NCI-H128 (cell line): Measurements from ENCODE around the gene RDH16.
"Not testable (repeated sequence)": the region's sequence is repeated elsewhere in the genome, so short reads cannot be mapped to it uniquely, and the experiment has no call there.

Experiments
- DNase-seq: peaks from one replicate; lab custom pipeline; 2025; ENCODE audit not compliant: unreplicated experiment; lab: John Stamatoyannopoulos, UW

The RDH16 gene

DNA sequence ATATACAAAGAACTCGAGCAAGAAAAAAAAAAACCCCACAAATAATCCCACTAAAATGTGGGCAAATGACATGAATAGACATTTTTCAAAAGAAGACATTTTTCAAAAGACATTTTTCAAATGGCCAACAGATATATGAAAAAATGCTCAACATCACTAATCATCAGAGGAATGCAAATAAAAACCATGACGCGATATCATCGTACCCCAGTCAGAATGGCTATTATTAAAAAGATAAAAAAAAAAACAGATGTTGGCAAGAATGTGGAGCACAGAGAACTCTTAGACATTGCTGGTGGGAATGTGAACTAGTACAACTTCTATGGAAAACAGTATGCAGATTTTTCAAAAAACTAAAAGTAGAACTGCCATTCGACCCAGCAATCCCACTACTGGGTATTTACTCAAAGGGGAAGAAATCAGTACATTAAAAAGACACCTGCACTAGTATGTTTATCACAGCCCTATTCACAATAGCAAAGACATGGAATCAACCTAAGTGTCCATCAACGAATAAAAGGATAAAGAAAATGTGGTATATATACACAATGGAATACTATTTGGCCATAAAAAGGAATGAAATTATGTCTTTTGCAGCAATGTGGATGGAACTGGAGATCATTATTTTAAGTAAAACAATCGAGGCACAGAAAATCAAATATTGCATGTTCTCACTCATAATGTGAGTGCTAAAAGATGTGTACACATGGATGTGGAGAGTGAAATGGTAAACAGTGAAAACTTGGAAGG is 32.6 kb upstream of the RDH16 start:
- no peak for DNase-seq

DNA sequence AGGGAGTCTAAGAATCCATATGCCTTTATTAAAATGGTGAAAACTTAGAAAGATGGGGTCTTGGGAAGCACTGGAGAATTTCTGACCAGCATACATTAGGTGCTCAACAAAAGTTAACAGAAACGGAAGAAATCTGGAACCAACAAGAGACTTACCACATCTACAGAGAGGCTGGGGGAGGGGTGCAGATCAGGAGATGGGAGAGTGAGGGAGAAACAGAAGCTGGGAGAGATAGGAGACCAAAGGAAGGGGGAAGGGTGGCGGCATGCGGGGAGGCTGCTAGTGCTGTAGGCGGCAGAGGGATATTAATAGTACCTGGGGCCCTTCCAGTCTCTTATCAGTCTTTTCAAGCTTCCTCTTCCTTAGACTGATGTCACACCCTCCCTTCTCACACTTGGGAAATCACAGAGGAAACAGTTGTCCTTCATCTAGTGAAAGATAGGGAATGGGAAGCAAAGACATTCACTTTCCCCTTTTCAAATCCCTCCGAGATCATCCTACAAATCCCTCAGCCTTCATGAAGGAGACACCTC is 30.9 kb upstream of the RDH16 start:
- DNase-seq: no peak

DNA sequence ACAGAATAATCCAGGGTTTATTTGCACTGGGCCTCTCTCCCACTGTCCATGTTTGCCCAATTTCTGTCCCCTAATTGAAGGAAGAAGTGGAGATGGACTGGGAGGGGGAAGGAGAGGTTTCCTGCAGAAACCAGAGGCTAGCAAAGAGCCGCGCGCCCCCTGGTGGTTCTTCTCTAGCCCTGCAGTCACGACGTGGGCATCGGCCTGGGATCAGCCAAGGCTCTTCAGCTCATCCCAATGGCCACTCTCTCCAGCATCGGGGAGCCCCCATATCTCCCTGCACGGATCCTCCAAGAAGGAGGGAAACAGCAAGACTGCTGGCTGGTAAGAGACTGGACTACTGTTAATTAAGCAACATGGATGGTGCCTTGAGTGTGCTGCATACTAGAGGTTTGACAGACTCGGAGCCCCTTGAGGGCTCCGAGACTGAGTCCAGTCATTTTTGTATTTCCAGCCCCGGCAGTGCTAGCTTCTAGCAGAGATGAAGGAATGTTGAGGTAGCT is 30.2 kb upstream of the RDH16 start:
- peak; percentile 21 for DNase-seq

DNA sequence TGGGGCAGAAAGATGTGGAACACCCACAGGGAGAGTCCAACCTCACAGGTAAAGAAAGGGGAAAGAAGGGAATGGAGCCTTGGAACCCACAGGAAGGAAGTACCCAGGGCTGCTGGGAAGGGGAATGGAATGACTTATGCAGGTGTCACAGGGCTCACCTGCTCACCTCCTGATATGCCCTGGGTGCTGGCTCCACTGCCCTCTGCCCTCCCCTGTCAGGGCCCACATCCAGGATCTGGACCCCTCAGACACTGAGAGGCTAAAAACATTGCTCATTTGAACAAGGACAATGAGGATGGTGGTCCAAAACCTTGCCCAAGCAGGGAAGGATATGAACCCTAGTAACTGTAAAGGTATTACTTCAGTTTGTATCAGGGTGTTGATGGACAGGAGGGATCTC is 29.6 kb upstream of the RDH16 start:
- DNase-seq: no peak

DNA sequence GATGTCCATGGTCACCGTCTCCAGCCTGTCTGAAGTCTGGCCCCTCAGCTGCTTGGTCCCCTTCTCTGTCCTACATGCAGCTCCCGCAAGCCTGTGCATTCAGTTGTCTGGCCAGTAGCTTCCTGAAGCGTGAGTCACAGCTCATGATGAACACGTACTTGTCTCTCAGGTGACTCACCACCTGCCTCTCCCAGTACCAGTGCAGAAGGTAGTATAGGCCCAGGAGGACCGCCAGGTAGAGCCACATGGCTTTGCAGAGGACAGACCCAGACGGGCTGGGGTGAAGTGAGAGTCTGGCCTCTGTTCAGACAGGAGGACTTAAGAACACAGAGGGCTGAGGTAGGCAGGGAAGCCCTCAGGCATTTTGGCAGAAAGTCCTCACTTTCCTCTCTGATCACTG is 28.3 kb upstream of the RDH16 start:
- not testable (repeated sequence) for DNase-seq

DNA sequence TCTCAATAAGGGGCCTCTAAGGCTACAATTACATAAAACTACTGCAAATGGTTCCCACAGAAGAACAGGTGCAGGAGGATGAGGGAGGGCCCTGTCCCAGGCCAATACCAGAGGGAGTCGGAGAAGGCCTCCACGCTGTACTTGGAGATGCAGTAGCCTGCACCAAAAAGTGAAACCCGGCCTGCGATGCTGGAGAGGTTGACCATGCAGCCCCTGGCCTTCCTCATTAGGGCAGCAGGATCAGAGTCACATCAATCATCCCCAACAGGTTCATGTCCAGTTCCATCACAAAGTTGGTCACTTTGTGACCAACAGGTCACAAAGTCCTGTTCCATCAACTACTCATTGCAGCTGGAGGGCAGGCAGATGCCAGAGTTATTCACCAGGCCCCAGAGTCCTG is 26.0 kb upstream of the RDH16 start:
- no peak for DNase-seq

DNA sequence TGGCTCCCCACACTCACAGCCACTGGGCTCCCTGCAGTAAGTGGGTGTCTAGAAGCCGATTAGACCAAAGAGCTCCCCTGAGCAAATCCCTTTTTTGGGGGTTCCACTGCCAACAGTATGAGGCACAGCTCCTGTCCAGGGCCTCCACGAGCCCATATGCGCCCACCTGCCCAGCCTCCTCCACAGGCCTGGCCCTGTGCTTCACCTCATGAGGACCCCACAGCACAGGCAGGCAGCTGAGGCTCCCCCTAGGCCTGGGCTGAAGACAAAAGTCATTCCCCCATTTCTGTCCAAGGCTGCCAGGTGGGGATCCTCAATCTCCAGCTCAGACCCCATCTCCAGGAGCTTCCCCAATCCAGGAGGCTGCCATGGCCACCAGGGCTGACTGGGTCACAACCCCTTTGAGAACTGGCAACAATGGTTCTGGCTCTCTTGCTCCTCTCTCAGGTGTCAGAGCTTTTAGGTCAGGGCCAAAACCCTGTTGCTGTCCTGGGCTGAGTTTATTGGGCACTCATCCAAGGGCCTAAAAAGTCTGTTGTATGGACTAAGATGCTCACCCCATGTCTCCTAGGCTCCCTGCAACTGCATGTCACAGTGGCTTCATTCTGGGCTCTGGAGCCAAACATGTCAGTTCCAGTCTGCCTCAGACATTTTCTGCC is 25.3 kb upstream of the RDH16 start:
- not testable (repeated sequence) for DNase-seq

DNA sequence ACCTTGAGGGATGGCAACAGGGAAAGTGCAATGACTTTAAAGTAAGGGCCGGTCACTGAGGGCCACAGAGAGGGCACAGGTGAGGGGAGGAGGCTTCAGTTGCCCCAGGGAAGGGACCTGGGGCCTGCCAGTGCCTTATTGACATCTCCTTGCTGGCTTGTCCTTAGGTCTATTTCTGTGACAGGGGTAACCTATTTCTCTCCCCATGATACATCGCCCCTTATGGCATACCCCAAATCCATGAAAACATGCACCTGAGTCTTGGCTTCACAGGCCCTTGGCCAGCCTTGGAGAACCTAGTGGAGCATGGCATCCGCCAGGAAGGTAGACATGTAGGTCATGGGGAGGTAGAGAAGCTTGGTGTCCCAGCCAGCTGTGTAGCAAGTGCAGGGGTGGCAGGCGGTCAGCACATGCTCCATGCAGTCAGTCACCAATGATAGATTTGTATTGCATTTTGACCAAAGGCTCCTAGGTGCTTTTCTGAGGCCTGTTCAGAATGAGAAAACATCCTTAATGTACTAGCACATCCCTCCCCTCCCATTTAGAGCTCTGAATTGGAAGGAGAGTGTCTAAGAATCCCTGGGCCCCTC is 23.6 kb upstream of the RDH16 start:
- no peak for DNase-seq

DNA sequence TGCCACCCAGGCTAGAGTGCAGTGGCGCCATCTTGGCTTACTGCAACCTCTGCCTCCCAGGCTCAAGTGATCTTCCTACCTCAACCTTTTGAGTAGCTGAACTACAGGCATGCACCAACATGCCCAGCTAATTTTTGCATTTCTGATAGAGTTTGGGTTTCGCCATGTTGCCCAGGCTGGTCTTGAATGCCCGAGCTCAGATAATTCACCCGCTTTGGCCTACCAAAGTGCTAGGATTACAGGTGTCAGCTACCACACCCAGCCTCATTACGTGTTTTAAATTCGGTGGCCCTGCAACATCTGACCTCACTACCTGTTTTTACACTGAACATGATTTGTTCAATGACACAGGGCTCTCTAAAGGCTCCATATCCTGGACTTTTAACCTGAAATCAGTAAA is 22.9 kb upstream of the RDH16 start:
- no peak for DNase-seq

DNA sequence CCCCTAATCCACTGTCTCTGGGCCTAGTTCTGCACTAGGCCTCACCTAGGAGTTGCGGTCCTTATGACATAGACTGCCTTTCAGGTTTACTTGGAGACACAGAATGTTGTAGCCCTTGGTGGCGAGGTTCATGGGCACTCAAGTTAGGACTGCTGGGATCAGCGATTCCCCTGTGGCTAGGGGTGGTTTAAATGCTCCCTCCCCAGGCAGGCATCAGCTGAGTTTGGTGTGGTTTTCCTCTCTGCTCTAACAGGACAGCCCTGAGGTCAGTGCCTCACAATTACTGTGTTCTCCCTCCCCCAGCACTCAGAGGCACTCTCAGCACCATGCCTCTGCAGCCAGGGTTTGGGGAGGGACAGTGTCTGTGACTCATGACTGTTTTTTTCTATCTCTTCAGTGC is 22.2 kb upstream of the RDH16 start:
- DNase-seq: no peak

DNA sequence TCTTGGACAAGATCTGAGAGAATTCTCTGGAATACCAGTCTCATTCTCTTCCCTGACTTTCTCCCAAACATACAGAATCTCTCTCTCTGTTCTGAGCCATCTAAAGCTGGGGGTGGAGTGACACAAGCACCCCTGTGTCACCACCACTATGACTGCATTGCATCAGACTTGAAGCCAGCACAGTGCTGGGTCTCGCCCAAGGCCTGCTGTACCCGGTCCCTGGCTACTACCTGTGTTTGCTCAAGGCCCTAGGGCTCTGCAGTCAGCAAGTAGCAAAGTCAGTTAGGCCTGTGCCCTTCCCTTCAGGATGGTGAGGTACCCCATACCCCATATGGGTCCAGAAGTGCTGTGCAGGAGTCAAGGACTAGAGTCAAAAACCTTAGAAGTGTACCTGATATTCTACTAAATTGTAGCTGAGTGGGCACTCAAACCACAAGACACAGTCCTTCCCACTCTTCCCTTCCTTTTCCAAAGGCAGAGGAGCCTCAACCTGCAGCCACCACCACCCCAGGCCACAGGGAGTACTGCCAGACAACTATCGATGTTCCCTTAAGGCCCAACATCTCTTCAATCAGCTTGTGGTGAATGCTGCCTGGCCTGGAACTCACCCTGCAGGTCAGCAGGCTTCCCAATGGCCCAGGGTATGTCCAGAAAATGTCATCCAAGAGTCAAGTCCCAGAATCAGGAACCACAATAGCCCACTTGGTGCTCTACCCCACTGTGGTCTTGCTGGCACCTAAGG is 21.2 kb upstream of the RDH16 start:
- no peak for DNase-seq

DNA sequence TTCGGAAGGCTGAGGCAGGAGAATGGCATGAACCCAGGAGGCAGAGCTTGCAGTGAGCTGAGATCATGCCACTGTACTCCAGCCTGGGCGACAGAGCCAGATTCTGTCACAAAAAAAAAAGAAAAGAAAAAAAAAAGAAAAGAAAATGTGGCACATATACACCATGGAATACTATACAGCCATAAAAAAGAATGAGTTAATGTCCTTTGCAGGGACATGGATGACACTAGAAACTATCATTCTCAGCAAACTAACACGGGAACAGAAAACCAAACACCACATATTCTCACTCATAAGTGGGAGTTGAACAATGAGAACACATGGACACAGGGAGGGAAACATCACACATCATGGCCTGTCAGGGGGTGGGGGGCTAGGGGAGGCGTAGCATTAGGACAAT is 20.0 kb upstream of the RDH16 start:
- DNase-seq: not testable (repeated sequence)

DNA sequence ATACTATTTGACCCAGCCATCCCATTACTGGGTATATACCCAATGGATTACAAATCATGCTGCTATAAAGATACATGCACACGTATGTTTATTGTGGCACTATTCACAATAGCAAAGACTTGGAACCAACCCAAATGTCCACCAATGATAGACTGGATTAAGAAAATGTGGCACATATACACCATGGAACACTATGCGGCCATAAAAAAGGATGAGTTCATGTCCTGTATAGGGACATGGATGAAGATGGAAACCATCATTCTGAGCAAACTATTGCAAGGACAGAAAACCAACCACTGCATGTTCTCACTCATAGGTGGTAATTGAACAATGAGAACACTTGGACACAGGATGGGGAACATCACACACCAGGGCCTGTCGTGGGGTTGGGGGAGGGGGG is 16.8 kb upstream of the RDH16 start:
- DNase-seq: not testable (repeated sequence)

DNA sequence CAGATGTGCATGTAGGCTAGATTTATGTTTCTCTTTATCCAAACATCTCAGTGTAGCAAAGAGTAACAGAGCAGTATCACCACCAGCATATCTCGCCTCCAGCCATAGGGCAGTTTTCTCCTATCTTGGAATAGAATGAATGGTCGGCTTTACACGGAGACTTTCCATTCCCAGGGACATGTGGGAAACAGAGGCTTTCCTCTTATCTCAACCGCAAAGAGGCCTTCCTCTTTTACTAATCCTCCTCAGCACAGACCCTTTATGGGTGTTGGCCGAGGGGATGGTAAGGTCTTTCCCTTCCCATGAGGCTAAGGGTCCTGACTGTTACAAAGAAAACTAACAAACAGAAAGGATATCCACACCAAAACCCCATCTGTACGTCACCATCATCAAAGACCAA is 11.5 kb upstream of the RDH16 start:
- not testable (repeated sequence) for DNase-seq

DNA sequence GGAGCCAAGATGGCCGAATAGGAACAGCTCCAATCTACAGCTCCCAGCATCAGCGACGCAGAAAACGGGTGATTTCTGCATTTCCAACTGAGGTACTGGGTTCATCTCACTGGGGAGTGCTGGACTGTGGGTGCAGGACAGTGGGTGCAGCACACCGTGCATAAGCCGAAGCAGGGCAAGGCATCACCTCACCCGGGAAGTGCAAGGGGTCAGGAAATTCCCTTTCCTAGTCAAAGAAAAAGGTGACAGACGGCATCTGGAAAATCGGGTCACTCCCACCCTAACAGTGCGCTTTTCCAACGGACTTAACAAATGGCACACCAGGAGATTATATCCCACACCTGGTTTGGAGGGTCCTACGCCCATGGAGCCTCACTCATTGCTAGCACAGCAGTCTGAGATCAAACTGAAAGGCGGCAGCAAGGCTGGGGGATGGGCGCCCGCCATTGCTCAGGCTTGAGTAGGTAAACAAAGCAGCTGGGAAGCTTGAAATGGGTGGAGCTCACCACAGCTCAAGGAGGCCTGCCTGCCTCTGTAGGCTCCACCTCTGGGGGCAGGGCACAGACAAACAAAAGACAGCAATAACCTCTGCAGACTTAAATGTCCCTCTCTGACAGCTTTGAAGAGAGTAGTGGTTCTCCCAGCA is 8.7 kb upstream of the RDH16 start:
- not testable (repeated sequence) for DNase-seq

DNA sequence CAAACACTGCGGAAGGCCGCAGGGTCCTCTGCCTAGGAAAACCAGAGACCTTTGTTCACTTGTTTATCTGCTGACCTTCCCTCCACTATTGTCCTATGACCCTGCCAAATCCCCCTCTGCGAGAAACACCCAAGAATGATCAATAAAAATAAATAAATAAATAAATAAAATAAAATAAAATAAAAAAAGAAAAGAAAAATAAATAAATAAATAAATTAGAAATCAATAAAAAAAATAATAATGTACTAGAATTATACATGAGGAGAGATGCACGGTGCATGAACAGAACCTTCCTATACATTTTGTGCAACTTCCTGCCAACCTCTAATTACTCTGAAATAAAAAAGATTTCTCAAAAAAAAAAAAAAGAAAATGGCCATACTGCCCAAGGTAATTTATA is 7.7 kb upstream of the RDH16 start:
- DNase-seq: not testable (repeated sequence)

DNA sequence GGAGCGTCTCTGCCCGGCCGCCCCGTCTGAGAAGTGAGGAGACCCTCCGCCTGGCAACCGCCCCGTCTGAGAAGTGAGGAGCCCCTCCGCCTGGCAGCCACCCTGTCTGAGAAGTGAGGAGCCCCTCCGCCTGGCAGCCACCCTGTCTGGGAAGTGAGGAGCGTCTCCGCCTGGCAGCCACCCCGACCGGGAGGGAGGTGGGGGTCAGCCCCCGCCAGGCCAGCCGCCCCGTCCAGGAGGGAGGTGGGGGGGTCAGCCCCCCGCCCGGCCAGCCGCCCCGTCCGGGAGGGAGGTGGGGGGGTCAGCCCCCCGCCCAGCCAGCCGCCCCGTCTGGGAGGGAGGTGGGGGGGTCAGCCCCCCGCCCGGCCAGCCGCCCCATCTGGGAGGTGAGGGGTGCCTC is 6.1 kb upstream of the RDH16 start:
- DNase-seq: not testable (repeated sequence)

DNA sequence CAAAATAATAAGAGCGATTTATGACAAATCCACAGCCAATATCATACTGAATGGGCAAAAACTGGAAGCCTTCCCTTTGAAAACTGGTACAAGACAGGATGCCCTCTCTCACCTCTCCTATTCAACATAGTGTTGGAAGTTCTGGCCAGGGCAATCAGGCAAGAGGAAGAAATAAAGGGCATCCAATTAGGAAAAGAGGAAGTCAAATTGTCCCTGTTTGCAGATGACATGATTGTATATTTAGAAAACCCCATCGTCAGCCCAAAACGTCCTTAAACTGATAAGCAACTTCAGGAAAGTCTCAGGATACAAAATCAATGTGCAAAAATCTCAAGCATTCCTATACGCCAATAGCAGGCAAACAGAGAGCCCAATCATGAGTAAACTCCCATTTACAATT is 4.8 kb upstream of the RDH16 start:
- DNase-seq: not testable (repeated sequence)

DNA sequence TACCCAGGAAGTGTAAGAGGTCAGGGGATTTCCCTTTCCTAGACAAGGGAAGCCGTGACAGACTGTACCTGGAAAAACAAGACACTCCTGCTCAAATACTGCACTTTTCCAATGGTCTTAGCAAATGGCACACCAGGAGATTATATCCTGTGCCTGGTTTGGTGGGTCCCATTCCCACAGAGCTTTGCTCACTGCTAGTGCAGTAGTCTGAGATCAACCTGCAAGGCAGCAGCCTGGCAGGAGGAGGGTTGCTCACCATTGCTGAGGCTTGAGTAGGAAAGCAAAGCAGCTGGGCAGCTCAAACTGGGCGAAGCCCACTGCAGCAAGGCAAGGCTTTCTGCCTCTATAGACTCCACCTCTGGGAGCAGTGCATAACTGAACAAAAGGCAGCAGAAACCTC is 1.0 kb upstream of the RDH16 start:
- DNase-seq: no peak

DNA sequence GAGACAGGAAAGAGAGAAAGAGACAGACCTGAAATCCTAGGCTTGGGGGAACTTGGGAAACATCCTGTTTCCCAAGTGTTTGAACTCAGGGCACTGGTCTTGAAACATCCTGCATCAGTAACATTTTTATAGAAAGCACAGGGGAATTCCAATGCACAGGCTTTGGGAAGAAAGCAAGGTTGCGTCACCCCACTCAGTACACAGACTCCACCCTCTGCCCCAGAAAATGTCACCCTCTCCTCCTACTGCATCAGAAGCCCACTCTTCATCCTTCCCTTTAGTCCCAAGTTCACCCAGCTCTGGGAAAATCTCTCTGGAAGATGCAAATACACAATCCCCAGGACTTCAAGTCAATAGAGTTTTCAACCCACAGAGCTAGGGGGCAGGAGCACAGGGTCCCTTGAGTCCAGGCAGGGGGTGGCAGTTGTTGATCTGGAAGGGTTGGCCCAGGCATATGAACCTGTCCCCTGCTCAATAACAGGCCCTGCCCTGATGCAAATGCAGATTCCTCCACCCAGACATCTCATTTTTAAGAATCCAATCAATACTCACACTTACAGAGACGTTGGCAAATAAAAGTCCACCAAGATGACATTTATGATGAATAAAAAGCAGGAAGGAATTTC is 1.7 kb downstream of the RDH16 start:
- no peak for DNase-seq
